PFSK-1 (cell line): ENCODE measurements around the gene POLR1E.

Source experiments
- POLR2AphosphoS5 ChIP-seq: IDR thresholded peaks from 2 replicates; pipeline ENCODE4 v1.6.1; 2012; ENCODE audit warnings: low read depth, mild to moderate bottlenecking, control low read depth, low read length, moderate library complexity
- REST ChIP-seq, 2 experiments: IDR thresholded peaks; 2 replicates each; pipeline versions ENCODE4 v1.6.1 to v1.8.0; 2011 to 2012; ENCODE audit warnings: low read depth in 2 of 2, low read length in 2 of 2, control low read depth in 1 of 2, inconsistent platforms in 1 of 2, mild to moderate bottlenecking in 1 of 2, moderate library complexity in 1 of 2; ENCODE audit not compliant: insufficient read depth in 1 of 2

GRCh38 chr9:37468620-37469019, 17.1 kb upstream of the POLR1E start:
- TF ChIP-seq POLR2AphosphoS5 (no peak), REST (IDR thresholded peaks at IDR 0.05; ENCODE audit: insufficient read depth in 1 of 2, low read depth in 2 of 2, low read length in 2 of 2) (no peak)
